H1 (cell line): ENCODE results near the gene S100A4.

Experiments
- BRCA1 ChIP-seq: IDR thresholded peaks from 2 replicates; pipeline ENCODE4 v1.6.1; 2012; ENCODE audit warnings: low read depth, low read length, improper control_type of control experiment
- CREB1 ChIP-seq: IDR thresholded peaks from 2 replicates; pipeline ENCODE4 v1.6.1; 2012; ENCODE audit warnings: inconsistent platforms
- CTCF ChIP-seq, 3 experiments: IDR thresholded peaks; 1 replicate in 2 of 3; 2 replicates in 1 of 3; pipeline versions ENCODE4 v1.5.1 to v1.6.1; 2011; ENCODE audit warnings: low read length in 3 of 3, mild to moderate bottlenecking in 3 of 3, inconsistent platforms in 2 of 3, low read depth in 1 of 3, moderate library complexity in 1 of 3; ENCODE audit not compliant: insufficient read depth in 1 of 3; ENCODE audit errors: control extremely low read depth in 1 of 3
- HDAC2 ChIP-seq, 2 experiments: fragments of 300-600 bp in 1 of 2; sonication (generic) in 1 of 2; IDR thresholded peaks; 2 replicates each; pipeline ENCODE4 v1.6.1; 2011 to 2012; ENCODE audit warnings: low read depth in 2 of 2, low read length in 2 of 2, mild to moderate bottlenecking in 2 of 2, moderate library complexity in 2 of 2, borderline replicate concordance in 1 of 2, inconsistent platforms in 1 of 2
- MAFK ChIP-seq: IDR thresholded peaks from 2 replicates; pipeline ENCODE4 v1.6.1; 2012; ENCODE audit warnings: low read depth, mild to moderate bottlenecking, improper control_type of control experiment, low read length
- MAX ChIP-seq: IDR thresholded peaks from 2 replicates; pipeline ENCODE4 v1.6.1; 2012; ENCODE audit warnings: inconsistent platforms
- NANOG ChIP-seq: IDR thresholded peaks from 2 replicates; pipeline ENCODE4 v1.6.1; 2011; ENCODE audit warnings: low read length, low read depth, mild to moderate bottlenecking, inconsistent platforms; ENCODE audit not compliant: insufficient read depth, poor library complexity, severe bottlenecking
- POLR2A ChIP-seq, 2 experiments: IDR thresholded peaks; 1 replicate in 1 of 2; 2 replicates in 1 of 2; pipeline ENCODE4 v1.6.1; 2011; ENCODE audit warnings: low read depth in 2 of 2, low read length in 2 of 2, mild to moderate bottlenecking in 2 of 2; ENCODE audit errors: control extremely low read depth in 1 of 2

DNA sequence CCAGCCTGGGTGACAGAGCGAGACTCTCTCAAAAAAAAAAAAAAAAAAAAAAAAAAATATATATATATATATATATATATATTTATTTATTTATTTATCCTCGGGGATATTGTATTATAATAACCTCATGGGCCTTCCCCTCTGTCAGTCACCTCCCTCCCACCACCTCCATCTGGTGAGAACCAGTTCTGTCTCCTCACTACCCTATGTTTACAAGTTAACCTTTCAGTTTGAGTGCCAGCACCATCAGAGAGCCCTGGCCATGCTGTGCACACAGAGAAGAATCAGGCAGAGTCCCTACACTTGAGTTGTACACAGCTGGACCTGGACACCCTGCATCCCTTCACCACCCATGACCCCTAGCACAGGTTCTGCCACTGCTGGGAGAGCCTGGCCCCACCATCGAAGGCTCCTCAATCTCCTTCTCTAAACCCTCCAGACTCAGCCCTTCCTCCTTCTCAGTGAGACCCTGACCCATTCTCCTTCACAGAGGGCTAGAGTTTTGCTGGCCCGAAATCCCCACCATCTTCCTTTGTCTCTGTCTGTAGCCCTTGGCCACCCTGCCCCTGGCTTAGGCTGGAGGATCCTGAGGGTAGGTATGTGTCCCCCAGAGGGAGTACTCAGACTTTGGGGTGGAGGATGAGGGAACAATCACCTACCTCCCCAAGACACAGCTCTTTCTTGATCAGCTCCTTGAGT lies 6.1 kb downstream of the S100A4 start:
- TF ChIP-seq HDAC2 (IDR thresholded peaks at IDR 0.05; ENCODE audit: borderline replicate concordance in 1 of 2, low read depth in 2 of 2, low read length in 2 of 2) (no peak), NANOG (no peak), BRCA1 (no peak), CTCF (IDR thresholded peaks at IDR 0.05; ENCODE audit: control extremely low read depth in 1 of 3, insufficient read depth in 1 of 3, low read depth in 1 of 3, low read length in 3 of 3) (no peak), MAX (no peak), CREB1 (no peak), POLR2A (IDR thresholded peaks at IDR 0.05; ENCODE audit: control extremely low read depth in 1 of 2, low read depth in 2 of 2, low read length in 2 of 2) (no peak), MAFK (no peak)
